ENCODE data around the gene CCDC15. TPM values are rescaled to one million over a fixed set of nuclear protein-coding genes. Genes with fewer than 3 reads are reported as not detected.

Gene CCDC15
- total RNA-seq, 1 experiment from 2014 or later: 2.8 TPM

GRCh38 chr11:124923296-124923695 is 30.7 kb upstream of the CCDC15 start:
- Mint-ChIP-seq H3K27ac (no peak overlapping the region), H3K36me3 (ENCODE audit: insufficient read depth in 1 of 3, low read depth in 3 of 3) (no peaks in the 10 kb centered on the region; a peak in 1 of 7 replicates), H3K9me3 (peaks cover 0 to 9% of the 10 kb centered on the region in 2 experiments; a peak in 2 of 5 replicates), H3K4me3 (no peak overlapping the region), H3K27me3 (ENCODE audit: low read depth) (peaks cover 71% of the 10 kb centered on the region), H3K4me1 (peaks cover 0 to 3% of the 10 kb centered on the region in 2 experiments; a peak in 2 of 4 replicates)
- Histone ChIP-seq H4K91ac (ENCODE audit: insufficient read length, low read depth, low read length) (no peak overlapping the region), H3K4me1 (ENCODE audit: insufficient read depth, low read length) (no peaks in the 10 kb centered on the region), H3K23ac (ENCODE audit: insufficient read length, low read depth, low read length) (no peak overlapping the region), H4K5ac (ENCODE audit: insufficient read length, low read depth, low read length) (no peak overlapping the region), H2BK15ac (ENCODE audit: low read depth, low read length) (no peak overlapping the region), H2AK5ac (ENCODE audit: insufficient read length, low read length) (no peak overlapping the region), H3K27ac (ENCODE audit: insufficient read length, low read depth, low read length) (no peak overlapping the region), H2BK5ac (ENCODE audit: insufficient read length, low read length) (no peak overlapping the region), H3K18ac (ENCODE audit: insufficient read length, low read depth, low read length) (no peak overlapping the region), H3T11ph (ENCODE audit: low read length) (no peak overlapping the region), H2BK120ac (ENCODE audit: low read depth, low read length, poor library complexity, severe bottlenecking) (no peak overlapping the region), H3K9ac (ENCODE audit: extremely low read depth, insufficient read length, low read length) (no peak overlapping the region), H3K56ac (ENCODE audit: insufficient read length, low read depth, low read length) (no peak overlapping the region), H3K14ac (ENCODE audit: insufficient read depth, low read length) (no peak overlapping the region), H3K4me2 (ENCODE audit: insufficient read depth, insufficient read length, low read length) (no peak overlapping the region), H2BK12ac (ENCODE audit: insufficient read length, low read depth, low read length) (no peak overlapping the region), H3K27me3 (ENCODE audit: insufficient read depth, low read length) (peaks cover 17% of the 10 kb centered on the region; the same call in 1 of the 2 replicates), H3K79me1 (ENCODE audit: insufficient read depth, low read depth, low read length, poor library complexity, severe bottlenecking) (no peaks in the 10 kb centered on the region), H4K8ac (replicated peaks; ENCODE audit: insufficient read length, low read depth, low read length) (no peak overlapping the region), H2AFZ (ENCODE audit: low read length) (no peak overlapping the region), H3K4ac (ENCODE audit: low read depth, low read length) (no peak overlapping the region), H2BK20ac (ENCODE audit: low read depth, low read length, poor library complexity, severe bottlenecking) (no peak overlapping the region), H4K20me1 (ENCODE audit: control insufficient read depth, insufficient read depth, insufficient read length) (no peaks in the 10 kb centered on the region), H3K23me2 (ENCODE audit: insufficient read length, low read depth, low read length, poor library complexity, severe bottlenecking) (no peaks in the 10 kb centered on the region), H3K79me2 (ENCODE audit: insufficient read depth, low read length) (no peaks in the 10 kb centered on the region), H3K9me3 (ENCODE audit: control insufficient read depth, low read depth, low read length) (no peaks in the 10 kb centered on the region)
- no peak for DNase-seq
- TF ChIP-seq, protein P1, sequence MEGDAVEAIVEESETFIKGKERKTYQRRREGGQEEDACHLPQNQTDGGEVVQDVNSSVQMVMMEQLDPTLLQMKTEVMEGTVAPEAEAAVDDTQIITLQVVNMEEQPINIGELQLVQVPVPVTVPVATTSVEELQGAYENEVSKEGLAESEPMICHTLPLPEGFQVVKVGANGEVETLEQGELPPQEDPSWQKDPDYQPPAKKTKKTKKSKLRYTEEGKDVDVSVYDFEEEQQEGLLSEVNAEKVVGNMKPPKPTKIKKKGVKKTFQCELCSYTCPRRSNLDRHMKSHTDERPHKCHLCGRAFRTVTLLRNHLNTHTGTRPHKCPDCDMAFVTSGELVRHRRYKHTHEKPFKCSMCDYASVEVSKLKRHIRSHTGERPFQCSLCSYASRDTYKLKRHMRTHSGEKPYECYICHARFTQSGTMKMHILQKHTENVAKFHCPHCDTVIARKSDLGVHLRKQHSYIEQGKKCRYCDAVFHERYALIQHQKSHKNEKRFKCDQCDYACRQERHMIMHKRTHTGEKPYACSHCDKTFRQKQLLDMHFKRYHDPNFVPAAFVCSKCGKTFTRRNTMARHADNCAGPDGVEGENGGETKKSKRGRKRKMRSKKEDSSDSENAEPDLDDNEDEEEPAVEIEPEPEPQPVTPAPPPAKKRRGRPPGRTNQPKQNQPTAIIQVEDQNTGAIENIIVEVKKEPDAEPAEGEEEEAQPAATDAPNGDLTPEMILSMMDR (conservative IDR thresholded peaks at IDR 0.05): no peak
